Measurements from ENCODE around the gene ABTB2. TPM values are rescaled to one million over a fixed set of nuclear protein-coding genes. Genes with fewer than 3 reads are reported as not detected.

ABTB2 gene
- total RNA-seq, 1 donor from 2014 or later: 73.0 TPM

DNA sequence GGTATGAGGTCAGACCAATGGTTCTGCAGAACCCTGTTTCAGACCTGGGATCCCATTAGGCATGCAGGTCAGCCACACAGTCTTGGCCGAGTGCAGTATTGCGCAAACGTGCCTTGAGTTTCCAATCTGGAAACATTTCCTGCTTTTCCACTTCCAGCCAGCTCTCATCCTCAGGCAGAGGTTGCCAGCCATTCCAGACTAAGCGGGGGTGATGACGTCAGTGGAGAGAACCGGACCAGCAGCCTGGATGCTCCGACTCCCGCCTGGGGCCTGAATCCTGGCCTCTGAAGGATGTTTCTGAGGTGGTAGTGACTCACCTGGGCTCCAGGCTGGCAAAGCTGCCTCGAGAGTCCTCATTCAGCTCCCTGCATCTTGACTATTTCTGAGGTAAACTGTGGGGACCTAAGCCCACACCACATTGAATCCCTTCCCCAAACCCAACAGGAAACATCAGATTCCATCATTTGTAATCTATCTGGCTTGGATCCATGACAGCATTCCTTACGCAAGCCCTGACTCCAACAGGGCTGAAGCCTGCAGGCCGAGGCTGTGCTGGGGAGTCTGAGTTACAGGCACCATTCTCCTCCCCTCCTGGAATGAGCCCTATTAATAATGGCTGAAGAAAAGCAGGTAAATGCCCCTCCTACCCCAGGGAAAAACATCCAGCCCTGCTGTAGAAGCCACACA is 83.0 kb downstream of the ABTB2 start:
- ChIA-PET POLR2A (no interaction called here), CTCF (no interaction called here)
- TF ChIP-seq, protein P1, sequence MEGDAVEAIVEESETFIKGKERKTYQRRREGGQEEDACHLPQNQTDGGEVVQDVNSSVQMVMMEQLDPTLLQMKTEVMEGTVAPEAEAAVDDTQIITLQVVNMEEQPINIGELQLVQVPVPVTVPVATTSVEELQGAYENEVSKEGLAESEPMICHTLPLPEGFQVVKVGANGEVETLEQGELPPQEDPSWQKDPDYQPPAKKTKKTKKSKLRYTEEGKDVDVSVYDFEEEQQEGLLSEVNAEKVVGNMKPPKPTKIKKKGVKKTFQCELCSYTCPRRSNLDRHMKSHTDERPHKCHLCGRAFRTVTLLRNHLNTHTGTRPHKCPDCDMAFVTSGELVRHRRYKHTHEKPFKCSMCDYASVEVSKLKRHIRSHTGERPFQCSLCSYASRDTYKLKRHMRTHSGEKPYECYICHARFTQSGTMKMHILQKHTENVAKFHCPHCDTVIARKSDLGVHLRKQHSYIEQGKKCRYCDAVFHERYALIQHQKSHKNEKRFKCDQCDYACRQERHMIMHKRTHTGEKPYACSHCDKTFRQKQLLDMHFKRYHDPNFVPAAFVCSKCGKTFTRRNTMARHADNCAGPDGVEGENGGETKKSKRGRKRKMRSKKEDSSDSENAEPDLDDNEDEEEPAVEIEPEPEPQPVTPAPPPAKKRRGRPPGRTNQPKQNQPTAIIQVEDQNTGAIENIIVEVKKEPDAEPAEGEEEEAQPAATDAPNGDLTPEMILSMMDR (IDR thresholded peaks at IDR 0.05): no peak
- Mint-ChIP-seq H3K36me3 (ENCODE audit: low read depth) (no peaks in the 10 kb centered on the region), H3K9me3 (no peaks in the 10 kb centered on the region), H3K4me1 (no peaks in the 10 kb centered on the region), H3K27me3 (no peaks in the 10 kb centered on the region), H3K4me3 (no peak overlapping the region), H3K27ac (no peak overlapping the region)
- DNase-seq: no peak
- intact Hi-C loops (cut with micrococcal nuclease): no loop called here
- no peak for ATAC-seq (ENCODE audit: low read depth)

DNA sequence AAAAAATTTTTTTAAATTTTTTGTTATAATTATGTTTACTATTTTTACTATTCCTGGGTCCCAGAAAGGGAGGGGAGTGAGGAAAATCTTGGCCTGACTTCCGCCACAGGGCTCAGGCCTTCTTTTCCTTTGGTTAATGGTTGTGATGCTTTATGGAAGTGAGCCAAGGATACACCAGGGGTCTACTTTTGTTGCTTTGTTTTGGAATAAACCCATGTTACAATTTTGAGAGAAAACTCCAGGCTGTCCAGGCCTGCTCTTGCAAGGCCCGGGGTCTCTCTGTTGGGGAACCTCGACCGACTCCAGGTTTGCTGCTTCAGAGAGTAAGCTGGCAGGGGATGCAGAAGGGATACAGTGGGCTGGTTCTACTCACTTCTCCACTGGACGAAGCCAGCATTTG is 84.7 kb downstream of the ABTB2 start:
- H3K4me1 Mint-ChIP-seq: no peaks in the 10 kb centered on the region
- no peaks in the 10 kb centered on the region for H3K36me3 Mint-ChIP-seq (ENCODE audit: low read depth)
- ChIA-PET POLR2A (no interaction called here), CTCF (no interaction called here)
- H3K27ac Mint-ChIP-seq: no peak overlapping the region
- no peak for DNase-seq
- no peak for ATAC-seq (ENCODE audit: low read depth)
- no peaks in the 10 kb centered on the region for H3K27me3 Mint-ChIP-seq
- TF ChIP-seq, protein P1 (IDR thresholded peaks at IDR 0.05): no peak
- H3K9me3 Mint-ChIP-seq: no peaks in the 10 kb centered on the region
- H3K4me3 Mint-ChIP-seq: no peak overlapping the region
- intact Hi-C loops (cut with micrococcal nuclease): no loop called here

DNA sequence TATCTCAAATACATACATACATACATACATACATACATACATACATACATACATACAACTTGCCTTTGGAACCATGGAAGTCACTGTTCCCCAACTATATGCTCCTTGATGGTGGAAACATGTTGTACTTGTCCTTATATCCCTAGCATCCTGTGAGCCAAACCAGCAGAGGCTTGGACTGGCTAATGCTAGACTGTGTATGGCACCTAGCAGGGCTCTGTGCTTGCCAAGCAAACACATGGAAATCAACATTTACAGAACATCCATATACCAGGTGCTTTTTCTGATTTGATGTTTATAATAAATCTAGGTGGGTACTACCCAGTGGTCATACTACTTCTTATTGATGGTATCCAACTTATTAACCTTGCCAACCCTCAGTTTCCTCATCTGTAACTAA is 86.1 kb downstream of the ABTB2 start:
- no peak for ATAC-seq (ENCODE audit: low read depth)
- intact Hi-C loops (cut with micrococcal nuclease): no loop called here
- TF ChIP-seq, protein P1 (IDR thresholded peaks at IDR 0.05): no peak
- H3K9me3 Mint-ChIP-seq: no peaks in the 10 kb centered on the region
- peaks cover 4% of the 10 kb centered on the region for H3K4me1 Mint-ChIP-seq
- H3K36me3 Mint-ChIP-seq (ENCODE audit: low read depth): no peaks in the 10 kb centered on the region
- POLR2A ChIA-PET: interaction anchor here (0.6 kb wide), 2 partner anchors 10 to 50 kb away, joined by 3 to 4 read pairs; no protein-coding TSS in a partner anchor
- CTCF ChIA-PET: no interaction called here
- no peaks in the 10 kb centered on the region for H3K27me3 Mint-ChIP-seq
- no peak overlapping the region for H3K27ac Mint-ChIP-seq
- no peak for DNase-seq
- H3K4me3 Mint-ChIP-seq: no peak overlapping the region

DNA sequence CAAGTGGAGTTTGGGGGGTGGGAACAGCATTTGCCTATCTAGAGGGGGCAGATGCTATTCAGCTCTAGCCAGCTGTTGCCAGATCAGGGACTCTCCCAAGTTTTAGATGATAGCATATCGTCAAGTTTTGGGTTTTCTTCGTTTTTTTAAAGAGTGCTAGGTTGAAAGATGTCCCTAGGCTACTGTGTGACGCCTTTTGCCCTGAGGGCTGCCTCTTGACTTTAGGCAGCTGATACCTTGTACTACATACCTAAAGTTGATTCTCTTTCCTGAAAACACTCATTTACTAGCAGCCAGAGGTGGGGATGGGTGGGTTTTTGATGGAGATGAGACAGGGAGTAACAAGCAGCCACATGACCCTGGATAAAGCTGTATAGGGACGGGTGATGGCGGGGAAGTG is 87.1 kb downstream of the ABTB2 start:
- ChIA-PET CTCF (no interaction called here), POLR2A (no interaction called here)
- Mint-ChIP-seq H3K4me3 (no peak overlapping the region), H3K36me3 (ENCODE audit: low read depth) (no peaks in the 10 kb centered on the region), H3K27me3 (no peaks in the 10 kb centered on the region), H3K9me3 (no peaks in the 10 kb centered on the region), H3K4me1 (peaks cover 10% of the 10 kb centered on the region), H3K27ac (no peak overlapping the region)
- DNase-seq (no peak), ATAC-seq (ENCODE audit: low read depth) (no peak)
- intact Hi-C loops (cut with micrococcal nuclease): no loop called here
- TF ChIP-seq, protein P1 (IDR thresholded peaks at IDR 0.05): no peak

DNA sequence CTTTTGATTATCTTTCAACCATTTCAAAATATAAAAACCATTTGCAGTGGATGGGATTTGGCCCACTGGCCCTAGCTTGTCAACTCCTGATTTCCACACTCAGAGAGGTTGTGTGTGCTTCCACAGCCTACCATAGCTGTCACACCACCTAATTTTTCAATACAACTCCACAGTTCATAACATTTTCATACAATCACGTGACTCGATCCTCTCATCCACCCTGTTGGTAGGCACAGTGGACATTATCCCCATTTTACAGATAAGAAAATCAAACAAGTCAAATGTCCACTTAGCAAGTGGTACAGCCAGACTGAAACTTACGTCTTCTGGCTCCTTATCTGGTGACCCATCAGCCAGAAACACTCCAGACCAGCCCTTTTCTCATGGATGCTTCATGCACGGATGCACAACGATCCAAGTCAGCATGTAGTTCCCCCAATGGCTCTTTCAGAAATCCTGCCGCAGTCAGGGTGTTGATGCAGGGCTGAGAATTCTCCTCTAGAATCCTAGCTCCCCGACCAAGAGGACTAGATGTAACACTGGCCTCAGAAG is 88.0 kb downstream of the ABTB2 start:
- H3K4me1 Mint-ChIP-seq: peaks cover 10% of the 10 kb centered on the region

More for the DNA sequence above, 88.0 kb downstream of the ABTB2 start:
- Mint-ChIP-seq H3K27me3 (no peaks in the 10 kb centered on the region), H3K27ac (no peak overlapping the region), H3K4me3 (no peak overlapping the region), H3K36me3 (ENCODE audit: low read depth) (no peaks in the 10 kb centered on the region), H3K9me3 (no peaks in the 10 kb centered on the region)
- DNase-seq (no peak), ATAC-seq (ENCODE audit: low read depth) (no peak)
- TF ChIP-seq, protein P1 (IDR thresholded peaks at IDR 0.05): no peak
- ChIA-PET POLR2A (no interaction called here), CTCF (no interaction called here)
- intact Hi-C loops (cut with micrococcal nuclease): no loop called here

All from activated B cell treated with CpG ODN at 0.5 μM for 24 hours (primary cell).